HEK293 (cell line): Measurements from ENCODE around the gene DNAH3.

ENCODE experiments used
- CTCF ChIP-seq: fragments of 450-650 bp; formaldehyde crosslinking; IDR thresholded peaks from 2 replicates; pipeline ENCODE4 v1.5.1; 2016; ENCODE audit warnings: missing biosample characterization, missing genetic modification characterization
- ZBTB10 ChIP-seq: fragments of 450-650 bp; formaldehyde crosslinking; IDR thresholded peaks from 2 replicates; pipeline ENCODE4 v1.5.1; 2016; ENCODE audit warnings: missing biosample characterization, missing genetic modification characterization
- ZNF211 ChIP-seq: fragments of 450-650 bp; formaldehyde crosslinking; IDR thresholded peaks from 2 replicates; pipeline ENCODE4 v1.5.1; 2016; ENCODE audit warnings: low read depth, missing biosample characterization, missing genetic modification characterization
- ZNF214 ChIP-seq: fragments of 450-650 bp; formaldehyde crosslinking; IDR thresholded peaks from 2 replicates; pipeline ENCODE4 v1.5.1; 2017; ENCODE audit warnings: missing biosample characterization, mild to moderate bottlenecking, missing genetic modification characterization, borderline replicate concordance
- ZNF24 ChIP-seq: fragments of 450-650 bp; formaldehyde crosslinking; IDR thresholded peaks from 2 replicates; pipeline ENCODE4 v1.5.1; 2016; ENCODE audit warnings: missing biosample characterization, missing genetic modification characterization
- ZNF521 ChIP-seq: fragments of 450-650 bp; formaldehyde crosslinking; IDR thresholded peaks from 2 replicates; pipeline ENCODE4 v1.5.1; 2017; ENCODE audit warnings: missing biosample characterization, mild to moderate bottlenecking, missing genetic modification characterization
- ZNF558 ChIP-seq: fragments of 450-650 bp; formaldehyde crosslinking; IDR thresholded peaks from 2 replicates; pipeline ENCODE4 v1.5.1; 2016; ENCODE audit warnings: missing biosample characterization, missing genetic modification characterization
- ZNF670 ChIP-seq: fragments of 450-650 bp; formaldehyde crosslinking; IDR thresholded peaks from 2 replicates; pipeline ENCODE4 v1.5.1; 2016; ENCODE audit warnings: missing biosample characterization, missing genetic modification characterization, low read depth
- ZNF707 ChIP-seq: fragments of 450-650 bp; formaldehyde crosslinking; IDR thresholded peaks from 2 replicates; pipeline ENCODE4 v1.5.1; 2016; ENCODE audit warnings: missing biosample characterization, missing genetic modification characterization
- TF ChIP-seq, protein P1 (sequence below): fragments of 450-650 bp; IDR thresholded peaks from 2 replicates; pipeline ENCODE4 v1.5.1; 2018; ENCODE audit warnings: missing biosample characterization, mild to moderate bottlenecking, missing genetic modification characterization

GRCh38 chr16:20952139-20952920 lies 198.3 kb downstream of the DNAH3 start:
- TF ChIP-seq, protein P1, sequence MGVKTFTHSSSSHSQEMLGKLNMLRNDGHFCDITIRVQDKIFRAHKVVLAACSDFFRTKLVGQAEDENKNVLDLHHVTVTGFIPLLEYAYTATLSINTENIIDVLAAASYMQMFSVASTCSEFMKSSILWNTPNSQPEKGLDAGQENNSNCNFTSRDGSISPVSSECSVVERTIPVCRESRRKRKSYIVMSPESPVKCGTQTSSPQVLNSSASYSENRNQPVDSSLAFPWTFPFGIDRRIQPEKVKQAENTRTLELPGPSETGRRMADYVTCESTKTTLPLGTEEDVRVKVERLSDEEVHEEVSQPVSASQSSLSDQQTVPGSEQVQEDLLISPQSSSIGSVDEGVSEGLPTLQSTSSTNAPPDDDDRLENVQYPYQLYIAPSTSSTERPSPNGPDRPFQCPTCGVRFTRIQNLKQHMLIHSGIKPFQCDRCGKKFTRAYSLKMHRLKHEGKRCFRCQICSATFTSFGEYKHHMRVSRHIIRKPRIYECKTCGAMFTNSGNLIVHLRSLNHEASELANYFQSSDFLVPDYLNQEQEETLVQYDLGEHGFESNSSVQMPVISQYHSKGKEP, result no peak
- TF ChIP-seq CTCF (tag by site-specific recombination) (no peak), ZNF214 (no peak), ZNF558 (tag by site-specific recombination) (no peak), ZBTB10 (tag by site-specific recombination) (no peak), ZNF24 (tag by site-specific recombination) (no peak), ZNF521 (tag by site-specific recombination) (no peak), ZNF211 (tag by site-specific recombination) (no peak), ZNF707 (tag by site-specific recombination) (no peak), ZNF670 (tag by site-specific recombination) (no peak)
